ENCODE results near the gene CD70.
"Not testable (repeated sequence)": the region's sequence is repeated elsewhere in the genome, so short reads cannot be mapped to it uniquely, and the experiment has no call there.

The CD70 gene

DNA sequence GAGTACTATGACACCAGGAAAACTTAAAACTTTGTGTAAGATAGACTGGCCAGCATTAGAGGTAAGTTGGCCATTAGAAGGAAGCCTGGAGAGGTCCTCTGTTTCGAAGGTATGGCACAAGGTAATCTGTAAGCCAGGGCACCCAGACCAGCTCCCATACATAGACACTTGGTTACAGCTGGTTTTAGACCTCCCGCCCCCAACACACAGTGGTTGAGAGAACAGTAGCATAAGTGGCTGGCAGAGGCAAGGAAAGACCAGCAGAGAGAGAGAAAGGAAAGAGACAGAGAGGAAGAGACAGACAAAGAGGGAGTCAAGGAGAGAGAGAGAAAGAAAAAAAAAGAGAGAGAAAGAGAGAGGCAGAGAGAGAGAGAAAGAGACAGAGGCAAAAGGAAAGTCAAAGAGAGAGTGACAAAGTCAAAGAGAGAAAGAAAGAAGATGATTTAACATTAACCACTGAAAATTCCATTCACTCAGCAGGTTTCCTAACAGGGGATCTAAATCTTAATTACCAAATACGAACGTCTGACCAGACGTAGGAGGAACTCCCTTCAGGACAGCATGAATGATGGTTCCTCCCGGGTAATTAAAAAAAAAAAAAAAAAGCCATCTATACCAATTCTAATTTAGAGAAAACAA, 7.4 kb upstream of the CD70 start:
- in situ Hi-C loops (cut with MboI; ENCODE audit: low sequenced_read_pairs) = not testable (repeated sequence)

DNA sequence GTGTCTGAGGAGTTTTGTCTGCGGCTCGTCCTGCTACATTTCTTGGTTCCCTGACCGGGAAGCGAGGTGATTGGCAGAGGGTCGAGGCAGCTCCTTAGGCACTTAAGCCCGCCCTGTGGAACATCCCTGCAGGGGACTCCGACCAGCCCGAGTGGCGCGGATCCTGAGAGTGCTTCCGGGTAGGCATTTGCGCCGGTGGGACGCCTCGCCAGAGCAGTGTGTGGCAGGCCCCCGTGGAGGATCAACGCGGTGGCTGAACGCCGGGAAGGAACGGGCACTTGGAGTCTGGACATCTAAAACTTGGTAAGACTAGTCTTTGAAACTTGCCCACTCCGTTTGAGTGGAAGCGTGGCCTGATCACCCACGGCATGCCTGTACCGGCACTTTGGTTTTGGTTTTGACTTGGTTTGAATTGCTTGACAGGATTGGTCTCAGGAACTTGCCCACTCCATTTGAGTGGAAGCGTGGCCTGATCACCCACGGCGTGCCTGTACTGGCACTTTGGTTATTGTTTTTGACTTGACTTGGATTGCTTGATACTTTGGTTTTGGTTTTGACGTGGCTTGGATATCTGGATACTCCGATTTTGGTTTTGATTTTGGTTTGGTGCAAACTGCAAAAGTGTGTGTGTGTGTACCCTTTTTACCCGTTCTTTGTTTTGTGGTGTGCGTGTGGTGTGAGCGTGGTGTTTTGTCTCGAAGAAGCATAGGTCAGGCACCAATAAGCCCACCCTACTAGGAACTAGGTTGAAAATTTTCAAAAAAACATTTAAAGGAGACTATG, 6.7 kb upstream of the CD70 start:
- in situ Hi-C loops (cut with MboI; ENCODE audit: low sequenced_read_pairs) = not testable (repeated sequence)

DNA sequence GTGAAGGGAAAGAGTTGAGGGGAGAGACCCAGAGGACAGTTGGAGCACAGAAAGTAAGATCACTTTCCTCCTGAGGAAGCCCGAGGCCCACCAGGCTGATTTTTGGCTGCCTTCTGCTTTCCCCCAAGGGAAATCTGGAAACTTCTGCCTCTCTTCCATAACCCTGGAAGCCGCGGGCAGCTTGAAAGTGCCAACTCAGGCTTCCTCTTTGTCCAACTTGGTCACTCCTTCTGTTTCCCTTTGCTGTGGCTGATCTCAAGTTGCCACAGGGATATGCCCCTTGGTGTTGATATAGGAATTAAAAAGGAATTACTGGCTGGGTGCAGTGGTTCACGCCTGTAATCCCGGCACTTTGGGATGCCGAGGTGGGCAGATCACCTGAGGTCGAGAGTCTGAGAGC, 5.7 kb upstream of the CD70 start:
- in situ Hi-C loops (cut with MboI; ENCODE audit: low sequenced_read_pairs) = no loop called here

DNA sequence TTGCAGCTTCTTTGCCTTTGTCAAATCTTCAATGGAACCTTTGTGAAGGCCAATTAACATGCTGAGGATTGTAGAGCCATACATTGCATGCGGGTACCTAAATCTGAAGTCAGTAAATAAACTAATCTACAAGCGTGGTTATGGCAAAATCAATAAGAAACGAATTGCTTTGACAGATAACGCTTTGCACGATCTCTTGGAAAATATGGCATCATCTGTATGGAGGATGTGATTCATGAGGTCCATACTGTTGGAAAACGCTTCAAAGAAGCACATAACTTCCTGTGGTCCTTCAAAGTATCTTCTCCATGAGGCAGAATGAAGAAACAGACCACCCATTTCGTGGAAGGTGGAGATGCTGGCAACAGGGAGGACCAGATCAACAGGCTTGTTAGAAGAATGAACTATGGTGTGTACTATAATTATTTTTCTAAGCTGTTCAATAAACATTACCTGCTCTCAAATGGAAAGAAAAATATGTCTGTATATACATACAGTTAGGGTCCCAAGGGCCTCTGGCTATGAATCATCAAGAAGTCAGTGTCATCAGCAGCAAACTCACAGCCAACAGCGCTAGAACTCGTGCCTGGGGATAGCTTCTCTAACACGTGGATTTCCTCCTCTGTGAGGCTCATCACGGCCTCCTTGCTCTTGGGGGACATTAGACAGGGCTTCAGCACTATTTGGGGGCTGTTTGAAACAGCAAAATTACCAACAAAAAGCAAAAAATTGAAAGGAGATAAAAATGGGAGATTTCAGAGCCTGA, 2.9 kb upstream of the CD70 start:
- in situ Hi-C loops (cut with MboI; ENCODE audit: low sequenced_read_pairs) = no loop called here

DNA sequence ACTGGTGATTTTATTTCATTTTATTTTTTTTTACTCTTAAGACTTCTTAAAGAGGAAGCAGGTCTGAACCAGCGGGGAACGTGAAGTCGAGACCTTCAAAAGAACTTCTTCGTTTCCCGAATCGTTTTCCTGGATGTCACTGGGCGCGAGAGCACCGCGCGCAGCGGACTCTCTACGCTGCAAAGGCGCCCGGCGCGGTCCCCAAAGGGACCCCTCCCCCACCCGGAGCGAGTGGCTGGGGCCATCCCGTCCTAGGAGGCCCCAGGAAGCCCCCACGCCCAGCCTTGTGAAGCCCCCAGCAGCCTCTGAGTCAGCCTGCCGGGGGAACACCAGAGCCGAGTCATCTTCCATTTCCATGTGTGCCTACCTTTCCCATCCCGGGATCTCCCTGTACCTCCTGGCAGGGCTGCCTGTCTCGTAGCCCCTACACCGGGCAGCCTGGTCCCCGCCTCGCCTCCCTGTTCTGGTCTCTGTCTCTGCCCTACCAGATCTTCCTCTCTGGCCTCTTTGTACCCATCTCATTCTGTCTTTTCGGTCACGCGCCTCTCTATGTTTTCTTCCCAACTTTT, 608 bp downstream of the CD70 start:
- in situ Hi-C loops (cut with MboI; ENCODE audit: low sequenced_read_pairs) = no loop called here

DNA sequence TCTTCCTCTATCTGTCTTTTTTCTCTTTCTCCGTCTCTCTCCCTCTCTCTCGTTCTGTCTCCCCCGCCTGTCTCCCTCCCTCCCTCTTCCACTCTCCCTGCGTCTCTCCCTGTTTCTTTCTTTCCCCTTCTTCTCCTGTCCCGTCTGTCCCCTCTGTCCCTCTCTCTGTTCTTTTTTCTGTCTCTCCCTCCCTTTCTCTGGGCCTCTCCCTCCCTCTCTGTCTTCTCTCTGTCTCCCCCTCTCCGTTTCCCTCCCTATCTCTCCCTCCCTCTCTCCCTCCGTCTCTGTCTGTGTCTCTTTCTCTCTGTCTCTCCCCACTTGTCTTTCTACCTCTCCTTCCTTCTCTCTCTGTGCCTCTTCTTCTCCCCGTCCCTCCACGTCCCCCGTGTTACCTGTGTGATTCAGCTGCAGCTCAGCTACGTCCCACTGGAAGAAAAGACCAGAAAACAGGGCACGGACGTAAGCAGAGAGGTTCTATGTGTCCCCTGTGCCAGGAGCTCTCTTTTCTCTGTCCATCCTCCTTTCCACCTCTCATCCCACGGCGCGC, 1.2 kb downstream of the CD70 start:
- in situ Hi-C loops (cut with MboI; ENCODE audit: low sequenced_read_pairs) = no loop called here

DNA sequence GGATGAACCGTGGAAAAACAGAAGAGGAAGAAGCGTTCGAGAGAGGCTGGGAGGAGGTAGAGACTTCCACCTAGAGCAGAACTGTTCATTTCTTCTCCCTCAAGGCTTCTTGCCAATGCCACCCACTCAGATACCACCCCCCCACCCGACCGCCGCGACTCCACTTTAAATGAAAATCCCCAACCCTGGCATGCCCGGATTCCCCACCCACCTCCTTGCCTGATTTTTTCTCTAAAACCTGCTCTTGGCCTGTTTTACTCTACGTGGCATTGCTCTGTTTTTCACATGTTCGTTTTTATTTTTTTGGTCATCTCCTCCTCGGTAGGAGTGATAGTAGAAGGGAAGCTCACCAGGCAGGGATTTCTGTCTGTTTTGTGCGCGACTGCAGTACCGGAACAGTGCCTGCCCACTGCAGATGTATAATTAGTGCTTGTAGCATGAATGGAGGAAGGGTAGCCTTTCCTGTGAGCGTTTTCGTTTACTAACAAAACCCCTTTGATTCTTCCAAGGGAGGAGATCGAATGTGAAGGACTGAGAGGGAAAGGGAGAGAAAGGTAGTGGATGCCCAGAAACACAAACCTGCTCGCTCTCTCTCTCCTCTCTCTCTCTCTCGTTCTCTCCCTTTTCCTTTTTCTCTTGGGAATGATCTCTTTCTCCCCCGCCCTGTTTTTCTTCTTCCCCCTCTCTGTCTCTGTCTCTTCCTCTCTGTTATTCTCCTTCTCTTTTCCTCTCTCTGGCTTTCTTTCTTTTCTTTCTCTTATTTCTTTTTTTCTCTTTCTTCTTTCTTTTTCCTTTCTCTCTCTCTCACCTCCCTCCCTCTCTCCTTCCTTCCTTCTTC, 2.2 kb downstream of the CD70 start:
- in situ Hi-C loops (cut with MboI; ENCODE audit: low sequenced_read_pairs) = no loop called here

DNA sequence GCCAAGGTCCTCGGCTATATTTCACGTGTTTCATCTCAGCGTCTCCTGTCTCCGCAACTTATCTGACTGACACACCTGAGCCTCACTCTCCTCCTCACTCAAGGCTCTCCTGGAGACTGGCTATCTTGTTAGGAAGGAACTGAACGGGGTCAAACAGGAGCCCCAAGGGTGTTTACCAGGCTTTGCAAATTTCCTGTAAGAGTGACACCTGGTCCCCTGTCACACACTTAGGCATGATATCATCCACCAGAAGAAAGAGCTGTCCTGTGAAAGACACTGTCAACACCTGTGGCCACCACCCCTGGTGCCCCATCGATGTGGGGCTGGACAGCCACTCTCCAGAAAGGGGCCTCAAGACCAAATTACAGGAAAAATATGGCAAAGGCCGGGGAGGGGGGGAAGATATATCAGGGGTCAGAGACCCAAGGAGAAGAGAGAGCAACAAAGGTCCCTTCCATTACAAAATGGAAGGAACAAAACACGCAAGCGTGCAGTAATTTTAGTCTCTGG, 2.9 kb downstream of the CD70 start:
- in situ Hi-C loops (cut with MboI; ENCODE audit: low sequenced_read_pairs) = no loop called here

DNA sequence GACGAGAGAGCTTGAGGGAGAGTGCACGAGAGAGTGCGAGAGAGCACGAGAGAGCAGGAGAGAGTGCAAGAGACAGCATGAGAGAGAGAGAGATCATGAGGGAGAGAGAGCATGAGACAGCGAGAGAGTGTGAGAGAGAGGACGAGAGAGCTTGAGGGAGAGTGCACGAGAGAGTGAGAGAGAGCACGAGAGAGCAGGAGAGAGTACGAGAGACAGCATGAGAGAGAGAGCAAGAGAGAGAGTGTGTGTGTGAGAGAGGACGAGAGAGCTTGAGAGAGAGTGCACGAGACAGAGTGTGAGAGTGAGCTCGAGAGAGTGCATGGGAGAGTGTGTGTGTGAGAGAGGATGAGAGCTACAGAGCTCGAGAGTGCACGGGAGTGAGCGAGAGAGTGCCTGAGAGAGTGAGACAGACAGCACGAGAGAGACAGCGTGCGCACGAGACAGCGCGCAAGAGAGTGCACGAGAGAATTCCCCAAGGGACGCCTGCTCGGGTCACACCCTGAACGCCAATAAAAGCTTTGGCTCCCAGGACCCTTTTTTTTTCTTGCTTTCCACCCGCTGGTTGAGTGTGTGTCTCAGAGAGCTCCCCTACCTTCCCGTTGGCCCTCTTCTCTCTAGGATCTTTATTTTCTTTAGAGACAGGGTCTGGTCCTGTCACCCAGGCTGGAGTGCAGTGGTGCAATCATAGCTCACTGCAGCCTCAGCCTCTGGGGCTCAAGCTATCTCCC, 3.7 kb downstream of the CD70 start:
- in situ Hi-C loops (cut with MboI; ENCODE audit: low sequenced_read_pairs) = no loop called here

DNA sequence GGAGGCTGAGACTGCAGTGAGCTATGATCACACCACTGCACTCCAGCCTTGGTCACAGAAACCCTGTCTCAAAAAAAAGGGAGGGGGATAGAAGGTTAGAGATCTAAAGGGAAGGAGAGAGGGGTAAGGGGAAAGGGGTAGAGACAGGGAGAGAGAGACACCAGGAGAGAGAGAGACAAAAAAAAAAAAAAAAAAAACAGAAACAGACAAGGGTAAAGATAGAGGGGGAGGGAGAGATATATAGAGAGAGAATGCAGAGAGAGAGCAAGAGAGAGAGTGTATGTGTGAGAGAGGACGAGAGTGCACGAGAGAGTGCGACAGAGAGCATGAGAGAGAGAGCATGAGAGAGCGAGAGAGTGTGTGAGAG, 4.2 kb downstream of the CD70 start:
- in situ Hi-C loops (cut with MboI; ENCODE audit: low sequenced_read_pairs) = no loop called here

DNA sequence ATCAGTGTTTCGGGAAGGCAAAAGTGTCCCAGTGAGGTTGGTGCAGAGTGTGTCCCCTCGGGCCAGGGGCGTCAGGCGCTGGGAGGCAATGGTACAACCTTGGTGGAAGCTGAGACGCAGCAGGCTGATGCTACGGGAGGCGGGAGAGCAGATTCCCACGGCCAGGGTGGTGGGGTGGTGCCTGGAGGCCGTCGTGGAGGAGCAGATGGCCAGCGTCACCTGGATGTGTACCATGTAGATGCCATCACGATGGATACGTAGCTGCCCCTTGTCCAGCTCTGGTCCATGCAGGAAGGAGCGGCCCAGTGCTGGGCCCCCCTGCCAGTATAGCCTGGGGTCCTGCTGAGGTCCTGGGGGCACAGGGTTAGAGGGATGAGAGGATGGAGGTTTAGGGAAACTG, 4.9 kb downstream of the CD70 start:
- in situ Hi-C loops (cut with MboI; ENCODE audit: low sequenced_read_pairs) = no loop called here

DNA sequence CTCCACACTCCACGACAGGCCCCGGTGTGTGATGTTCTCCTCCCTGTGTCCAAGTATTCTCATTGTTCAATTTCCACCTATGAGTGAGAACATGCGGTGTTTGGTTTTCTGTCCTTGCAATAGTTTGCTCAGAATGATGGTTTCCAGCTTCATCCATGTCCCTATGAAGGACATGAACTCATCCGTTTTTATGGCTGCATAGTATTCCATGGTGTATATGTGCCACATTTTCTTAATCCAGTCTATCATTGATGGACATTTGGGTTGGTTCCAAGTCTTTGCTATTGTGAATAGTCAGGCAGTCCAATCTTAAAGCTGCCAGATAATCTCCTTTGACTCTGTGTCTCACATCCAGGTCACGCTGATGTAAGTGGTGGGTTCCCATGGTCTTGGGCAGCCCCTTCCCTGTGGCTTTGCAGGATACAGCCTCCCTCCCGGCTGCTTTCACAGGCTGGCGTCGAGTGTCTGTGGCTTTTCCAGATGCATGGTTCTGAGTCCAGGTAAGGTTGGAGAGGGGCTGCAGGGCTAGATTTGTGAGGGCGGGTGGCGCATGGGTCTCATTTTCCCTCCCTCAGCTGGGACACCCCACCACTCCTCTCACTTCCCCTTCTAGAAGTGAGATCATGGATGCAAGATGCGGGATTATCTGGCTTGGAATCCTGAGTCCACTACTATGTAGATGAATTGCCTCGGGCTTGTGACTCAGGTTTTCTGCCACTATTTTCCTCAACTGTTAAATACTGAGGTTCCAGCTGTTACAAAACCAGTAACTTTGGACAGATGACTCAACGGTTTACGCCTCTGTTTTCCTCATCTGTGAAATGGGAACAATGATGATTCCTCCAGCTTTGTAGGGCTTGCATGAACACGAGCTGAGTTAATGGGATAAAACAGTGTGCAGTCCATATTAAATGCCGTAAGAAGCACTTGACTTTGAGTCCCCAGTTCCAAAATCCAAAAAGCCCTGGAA, 8.2 kb downstream of the CD70 start:
- in situ Hi-C loops (cut with MboI; ENCODE audit: low sequenced_read_pairs) = not testable (repeated sequence)

DNA sequence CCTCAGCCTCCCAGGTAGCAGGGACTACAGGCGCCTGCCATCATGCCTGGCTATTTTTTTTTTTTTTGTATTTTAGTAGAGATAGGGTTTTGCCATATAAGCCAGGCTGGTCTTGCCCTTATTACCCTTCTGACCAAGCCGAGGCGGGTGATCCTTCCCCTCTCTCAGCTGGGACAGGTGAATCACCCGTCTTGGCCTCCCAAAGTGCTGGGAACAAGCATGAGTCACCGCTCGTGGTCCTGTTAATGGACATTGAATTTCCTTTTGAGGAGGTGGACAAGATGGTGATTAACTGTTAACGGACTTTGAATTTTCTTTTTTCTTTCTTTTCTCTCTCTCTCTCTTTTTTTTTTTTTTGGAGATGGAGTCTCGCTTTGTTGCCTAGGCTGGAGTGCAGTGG, 10.6 kb downstream of the CD70 start:
- in situ Hi-C loops (cut with MboI; ENCODE audit: low sequenced_read_pairs) = no loop called here

DNA sequence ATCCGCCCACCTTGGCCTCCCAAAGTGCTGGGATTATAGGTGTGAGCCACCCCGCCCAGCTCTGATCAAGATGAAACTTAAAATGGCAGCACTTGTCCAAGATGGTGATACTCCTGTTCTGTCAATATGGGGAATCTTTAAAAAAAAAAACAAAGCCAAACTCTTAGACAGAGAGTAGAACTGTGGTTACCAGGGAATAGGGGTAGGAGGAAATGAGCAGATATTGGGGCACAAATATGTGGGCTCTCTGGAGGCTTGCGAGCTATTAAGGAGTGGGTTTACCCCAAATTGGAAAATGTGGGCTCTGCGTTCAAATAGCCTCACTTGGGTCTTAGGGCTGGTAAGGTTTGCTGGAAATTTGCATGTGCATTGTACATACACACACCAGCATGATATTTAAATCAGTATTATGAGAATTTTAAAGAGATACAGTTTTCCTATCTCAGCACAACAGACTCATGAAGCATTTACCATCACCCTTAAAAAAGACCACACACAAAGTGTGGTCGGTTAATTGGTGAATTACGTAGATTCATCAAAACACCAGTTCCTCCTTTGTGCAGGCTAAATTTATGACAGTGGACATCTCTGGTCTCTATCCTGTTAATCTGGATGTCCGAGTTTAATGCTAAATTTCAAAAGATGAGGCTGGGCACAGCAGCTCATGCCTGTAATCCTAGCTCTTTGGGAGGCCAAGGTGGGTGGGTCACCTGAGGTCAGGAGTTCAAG, 11.3 kb downstream of the CD70 start:
- in situ Hi-C loops (cut with MboI; ENCODE audit: low sequenced_read_pairs) = no loop called here

DNA sequence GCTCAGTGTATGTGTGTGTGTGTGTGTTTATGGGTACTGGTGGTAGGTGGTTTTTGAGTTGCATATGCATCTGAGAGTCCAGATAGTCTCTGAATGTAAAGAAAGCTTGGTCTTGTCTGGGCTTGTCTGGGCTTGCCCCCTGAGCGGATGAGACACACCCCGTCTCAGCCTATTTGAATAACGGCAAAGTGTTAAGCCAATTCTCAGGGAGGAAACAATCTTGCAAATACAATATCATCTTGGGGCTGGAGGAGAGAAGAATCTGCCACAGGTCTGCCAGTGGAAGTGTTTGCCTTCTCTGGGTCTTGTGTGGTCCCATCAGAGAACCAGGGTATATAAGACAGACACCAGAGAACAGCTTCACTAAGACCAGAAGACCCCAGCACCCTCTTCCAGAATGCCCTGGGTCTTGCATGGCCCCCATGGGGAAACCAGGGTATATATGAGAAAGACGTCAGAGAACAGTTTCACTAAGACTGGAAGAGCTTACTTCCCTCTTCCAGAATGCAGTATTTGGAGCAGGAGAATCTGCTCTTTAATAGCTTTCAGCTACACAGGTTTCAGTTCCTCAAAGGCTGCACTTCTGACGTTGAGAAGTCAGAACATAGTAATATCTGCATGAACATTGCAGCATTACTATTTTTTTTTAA, 13.3 kb downstream of the CD70 start:
- in situ Hi-C loops (cut with MboI; ENCODE audit: low sequenced_read_pairs) = no loop called here

DNA sequence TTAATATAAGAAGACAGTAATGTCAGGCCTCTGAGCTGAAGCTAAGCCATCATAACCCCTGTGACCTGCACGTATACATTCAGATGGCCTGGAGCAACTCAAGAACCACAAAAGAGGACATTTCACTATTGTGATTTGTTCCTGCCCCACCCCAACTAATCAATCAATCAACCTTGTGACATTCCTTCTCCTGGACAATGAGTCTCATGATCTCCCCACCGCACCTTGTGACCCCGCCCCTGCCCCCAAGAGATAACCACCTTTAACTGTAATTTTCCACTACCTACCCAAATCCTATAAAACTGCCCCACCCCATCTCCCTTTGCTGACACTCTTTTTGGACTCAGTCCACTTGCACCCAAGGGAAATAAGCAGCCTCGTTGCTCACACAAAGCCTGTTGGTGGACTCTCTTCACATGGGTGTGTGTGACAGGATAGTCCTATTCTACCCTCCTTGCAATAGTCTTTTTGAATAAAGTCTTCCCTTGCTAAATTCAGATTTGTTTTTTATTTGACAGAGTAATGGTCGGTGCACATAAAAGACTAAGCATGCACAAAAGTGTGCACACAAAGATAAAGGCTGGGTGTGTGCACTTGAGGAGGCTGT, 14.0 kb downstream of the CD70 start:
- in situ Hi-C loops (cut with MboI; ENCODE audit: low sequenced_read_pairs) = no loop called here

DNA sequence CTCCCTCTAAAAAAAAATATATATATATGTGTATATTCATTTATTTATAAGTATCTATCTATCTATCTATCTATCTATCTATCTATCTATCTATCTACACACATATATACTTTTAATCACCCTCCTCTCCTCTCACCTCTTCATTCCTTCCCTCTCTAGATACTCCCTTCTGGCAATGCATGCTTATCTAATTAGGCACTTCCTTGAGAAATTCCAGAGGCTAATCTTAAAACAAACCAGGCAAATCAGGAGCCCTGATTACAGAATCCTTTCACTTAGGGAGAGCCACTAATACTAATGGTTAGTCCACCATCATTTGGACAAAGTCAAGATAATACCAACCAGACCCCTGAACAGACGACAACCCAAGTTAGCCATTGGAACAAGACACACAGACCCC, 17.6 kb downstream of the CD70 start:
- in situ Hi-C loops (cut with MboI; ENCODE audit: low sequenced_read_pairs) = no loop called here
